ENCODE data around the gene TMEM253. TPM values are rescaled to one million over a fixed set of nuclear protein-coding genes. Genes with fewer than 3 reads are reported as not detected.

Gene TMEM253
- total and polyA plus RNA-seq, 9 of the 15 experiments (the other 6 are each of a cell fraction or from before 2014, with no cell fraction given): 0.11 to 0.61 (median 0.26) TPM; not detected in 3

DNA sequence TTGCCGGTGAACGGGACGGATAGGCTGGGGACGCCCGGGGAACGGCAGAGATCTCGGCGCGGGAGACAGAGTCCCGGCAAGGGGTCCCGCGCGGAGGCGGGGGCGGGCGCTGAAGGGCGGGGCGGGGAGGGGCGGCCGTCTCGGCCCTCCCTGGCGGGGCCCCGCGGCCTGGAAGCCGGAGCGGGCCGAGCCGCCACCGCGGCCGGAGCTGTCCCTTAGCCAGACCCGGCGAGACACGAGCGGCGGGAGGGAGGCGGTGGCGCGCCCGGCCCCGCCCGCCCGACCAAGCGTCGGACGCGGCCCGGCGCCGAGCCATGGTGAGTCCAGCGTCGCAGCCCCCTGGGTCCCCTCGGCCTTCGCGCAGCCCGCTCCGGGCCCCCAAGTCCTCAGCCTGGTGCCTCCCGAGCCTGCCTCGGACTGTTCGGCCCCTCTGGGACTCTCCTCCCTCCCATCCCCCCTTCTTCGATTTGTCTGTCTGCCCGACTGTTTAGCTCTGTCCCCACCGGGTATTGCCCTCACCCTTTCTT, 30.7 kb upstream of the TMEM253 start, which contains the start of gene ARHGEF40:
TSS of gene ARHGEF40 (plus strand) at position 222 of the 527 bp plus-strand sequence. CDS start at position 315, 93 bp downstream.
- H3K9me3 ChIP-seq (replicated peaks; ENCODE audit: control insufficient read depth, insufficient read depth, low read depth, low read length): no peaks in the 10 kb centered on the region
- H3K27ac ChIP-seq (ENCODE audit: extremely low read depth, low read depth, low read length): no peak within 1 kb of the TSS; the same call in 2 of the 3 replicates
- H3K9me1 ChIP-seq (ENCODE audit: control insufficient read depth, insufficient read depth, low read length): no peaks in the 10 kb centered on the region
- ATAC-seq (peak; percentile 81), FAIRE-seq (no peak), DNase-seq (ENCODE audit: extremely low read depth in 1 of 4, low spot score in 3 of 4) (peak; percentile 58 to 81 (median 72))
- H3K9ac ChIP-seq (ENCODE audit: insufficient read depth in 1 of 2, low read depth in 2 of 2, low read length in 2 of 2): peak within 1 kb of the TSS; percentile 38 to 91; a peak in 3 of 4 replicates
- BruUV-seq (replicated peaks): no TSS peak
- peak within 1 kb of the TSS; percentile 87 for H2AFZ ChIP-seq (ENCODE audit: low read depth, low read length)
- peak within 1 kb of the TSS; percentile 72 for H3K4me2 ChIP-seq (ENCODE audit: insufficient read depth, low read length)
- H3K27me3 ChIP-seq (ENCODE audit: control insufficient read depth in 2 of 2, insufficient read depth in 2 of 2, low read length in 2 of 2): no peaks in the 10 kb centered on the region
- CTCF ChIA-PET (ENCODE audit: low intra/inter-chr PET ratio): interaction anchor here (1.9 to 4.6 kb wide), 2 partner anchors 22 to 36 kb away, joined by 10 to 54 read pairs; no protein-coding TSS in a partner anchor
- no peaks in the 10 kb centered on the region for H4K20me1 ChIP-seq (replicated peaks; ENCODE audit: control insufficient read depth, insufficient read depth, low read length)
- intact Hi-C loops (cut with micrococcal nuclease): no loop called here
- H3K4me3 ChIP-seq: peak within 1 kb of the TSS; percentile 41
- in situ Hi-C loops (cut with MboI): no loop called here
- H3K36me3 ChIP-seq (ENCODE audit: control insufficient read depth, insufficient read depth, low read length): no peaks in the 10 kb centered on the region
- no peaks in the 10 kb centered on the region; the same call in 2 of the 3 replicates for H3K79me2 ChIP-seq (ENCODE audit: control insufficient read depth, insufficient read depth, low read length)
- H3K4me1 ChIP-seq (replicated peaks in 1 of 2; ENCODE audit: control insufficient read depth in 2 of 2, insufficient read depth in 2 of 2, low read length in 2 of 2): peaks cover 2 to 41% of the 10 kb centered on the region in 2 experiments; a peak in 3 of 5 replicates
- POLR2A ChIA-PET: interaction anchor here (0.5 to 1.9 kb wide), 6 partner anchors 9 to 139 kb away, joined by 3 to 6 read pairs (median 4); partner anchors contain the start of gene RNASE8
- WGBS (ENCODE audit: insufficient coverage, low coverage, missing lambda C conversion rate): no CpG with 5 or more reads among the region's 63 CpGs
- TF ChIP-seq EGR1 (conservative IDR thresholded peaks at IDR 0.05): peak; percentile 38; the same call in 1 of the 2 replicates
- peak; percentile 41; the same call in 1 of the 2 replicates for TF ChIP-seq ZFX (CRISPR knock-in tag; IDR thresholded peaks at IDR 0.05)
- TF ChIP-seq ZNF830 (CRISPR knock-in tag; IDR thresholded peaks at IDR 0.05): no peak
- TF ChIP-seq ZNF41 (CRISPR knock-in tag; conservative IDR thresholded peaks at IDR 0.05): no peak
- TF ChIP-seq ZNF444 (CRISPR knock-in tag; IDR thresholded peaks at IDR 0.05): no peak
- TF ChIP-seq, protein P1, sequence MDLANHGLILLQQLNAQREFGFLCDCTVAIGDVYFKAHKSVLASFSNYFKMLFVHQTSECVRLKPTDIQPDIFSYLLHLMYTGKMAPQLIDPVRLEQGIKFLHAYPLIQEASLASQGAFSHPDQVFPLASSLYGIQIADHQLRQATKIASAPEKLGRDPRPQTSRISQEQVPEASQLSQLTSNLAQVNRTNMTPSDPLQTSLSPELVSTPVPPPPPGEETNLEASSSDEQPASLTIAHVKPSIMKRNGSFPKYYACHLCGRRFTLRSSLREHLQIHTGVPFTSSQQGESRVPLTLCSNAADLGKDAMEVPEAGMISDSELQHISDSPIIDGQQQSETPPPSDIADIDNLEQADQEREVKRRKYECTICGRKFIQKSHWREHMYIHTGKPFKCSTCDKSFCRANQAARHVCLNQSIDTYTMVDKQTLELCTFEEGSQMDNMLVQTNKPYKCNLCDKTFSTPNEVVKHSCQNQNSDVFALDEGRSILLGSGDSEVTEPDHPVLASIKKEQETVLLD (IDR thresholded peaks at IDR 0.05): no peak
- no peak for TF ChIP-seq MCM7 (IDR thresholded peaks at IDR 0.05)
- TF ChIP-seq CEBPB (tag; IDR thresholded peaks at IDR 0.05): no peak
- TF ChIP-seq IRF2 (CRISPR knock-in tag; IDR thresholded peaks at IDR 0.05): no peak
- no peak for TF ChIP-seq ZNF780A (CRISPR knock-in tag; IDR thresholded peaks at IDR 0.05)
- TF ChIP-seq DPF2 (IDR thresholded peaks at IDR 0.05): 0 out of 2 replicates have a peak, but pooled peaks have one; percentile 22
- peak; percentile 70 for TF ChIP-seq SMAD4 (CRISPR knock-in tag; conservative IDR thresholded peaks at IDR 0.05)
- TF ChIP-seq, protein P2, sequence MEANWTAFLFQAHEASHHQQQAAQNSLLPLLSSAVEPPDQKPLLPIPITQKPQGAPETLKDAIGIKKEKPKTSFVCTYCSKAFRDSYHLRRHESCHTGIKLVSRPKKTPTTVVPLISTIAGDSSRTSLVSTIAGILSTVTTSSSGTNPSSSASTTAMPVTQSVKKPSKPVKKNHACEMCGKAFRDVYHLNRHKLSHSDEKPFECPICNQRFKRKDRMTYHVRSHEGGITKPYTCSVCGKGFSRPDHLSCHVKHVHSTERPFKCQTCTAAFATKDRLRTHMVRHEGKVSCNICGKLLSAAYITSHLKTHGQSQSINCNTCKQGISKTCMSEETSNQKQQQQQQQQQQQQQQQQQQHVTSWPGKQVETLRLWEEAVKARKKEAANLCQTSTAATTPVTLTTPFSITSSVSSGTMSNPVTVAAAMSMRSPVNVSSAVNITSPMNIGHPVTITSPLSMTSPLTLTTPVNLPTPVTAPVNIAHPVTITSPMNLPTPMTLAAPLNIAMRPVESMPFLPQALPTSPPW (CRISPR knock-in tag; IDR thresholded peaks at IDR 0.05): peak; percentile 54
- TF ChIP-seq LARP7 (IDR thresholded peaks at IDR 0.05): no peak
- no peak for TF ChIP-seq SMC3 (conservative IDR thresholded peaks at IDR 0.05; ENCODE audit: insufficient read depth, low read depth, low read length)
- no peak for TF ChIP-seq RBBP5 (IDR thresholded peaks at IDR 0.05; ENCODE audit: borderline replicate concordance, insufficient read depth, low read length, poor library complexity, severe bottlenecking)
- no peak for TF ChIP-seq TARDBP (IDR thresholded peaks at IDR 0.05)
- TF ChIP-seq, protein P3, sequence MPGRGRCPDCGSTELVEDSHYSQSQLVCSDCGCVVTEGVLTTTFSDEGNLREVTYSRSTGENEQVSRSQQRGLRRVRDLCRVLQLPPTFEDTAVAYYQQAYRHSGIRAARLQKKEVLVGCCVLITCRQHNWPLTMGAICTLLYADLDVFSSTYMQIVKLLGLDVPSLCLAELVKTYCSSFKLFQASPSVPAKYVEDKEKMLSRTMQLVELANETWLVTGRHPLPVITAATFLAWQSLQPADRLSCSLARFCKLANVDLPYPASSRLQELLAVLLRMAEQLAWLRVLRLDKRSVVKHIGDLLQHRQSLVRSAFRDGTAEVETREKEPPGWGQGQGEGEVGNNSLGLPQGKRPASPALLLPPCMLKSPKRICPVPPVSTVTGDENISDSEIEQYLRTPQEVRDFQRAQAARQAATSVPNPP (IDR thresholded peaks at IDR 0.05; ENCODE audit: borderline replicate concordance, insufficient read depth, insufficient read length): no peak
- no peak for TF ChIP-seq ILF3 (IDR thresholded peaks at IDR 0.05; ENCODE audit: borderline replicate concordance)
- no peak for TF ChIP-seq ZNF778 (CRISPR knock-in tag; IDR thresholded peaks at IDR 0.05)
- no peak for TF ChIP-seq CHCHD3 (CRISPR knock-in tag; IDR thresholded peaks at IDR 0.05)

Measured in K562 (cell line).